Tibial nerve (tissue), 4 donors: ENCODE results near the gene NHLRC4. TPM values are rescaled to one million over a fixed set of nuclear protein-coding genes. Genes with fewer than 3 reads are reported as not detected.

Source experiments
- DNase-seq, 2 donors: peaks; one replicate each; pipeline ENCODE4 v3.0.0-alpha.2; 2019; ENCODE audit warnings: low spot score in 2 of 2
- H3K27ac ChIP-seq, 4 donors: fragments of 200-600 bp; sonication (generic) in 3 of 4; one replicate each; pipeline ENCODE4 v1.5.1; 2017 to 2019; ENCODE audit warnings: mild to moderate bottlenecking in 1 of 4
- H3K27me3 ChIP-seq, 2 donors: fragments of 200-600 bp; sonication (generic) in 1 of 2; one replicate each; pipeline versions ENCODE4 v1.5.1 to v1.6.0; 2017 to 2019
- H3K36me3 ChIP-seq, 3 donors: fragments of 200-600 bp; sonication (generic); one replicate each; pipeline ENCODE4 v1.5.1; 2018 to 2019
- H3K4me1 ChIP-seq, 4 donors: fragments of 200-600 bp; sonication (generic) in 3 of 4; one replicate each; pipeline ENCODE4 v1.5.1; 2017 to 2019
- H3K4me3 ChIP-seq, 4 donors: fragments of 200-600 bp; sonication (generic) in 3 of 4; one replicate each; pipeline ENCODE4 v1.5.1; 2017 to 2019; ENCODE audit warnings: mild to moderate bottlenecking in 1 of 4, moderate library complexity in 1 of 4
- H3K9me3 ChIP-seq, 4 donors: fragments of 200-600 bp; sonication (generic) in 3 of 4; one replicate each; pipeline ENCODE4 v1.5.1; 2017 to 2019
- CTCF ChIP-seq, 5 experiments: fragments of 200-600 bp in 3 of 5; fragments of 450-650 bp in 2 of 5; sonication (generic) in 3 of 5; IDR thresholded peaks; one replicate each; pipeline ENCODE4 v1.5.1; 2016 to 2019; ENCODE audit warnings: antibody characterized with exemption in 5 of 5, mild to moderate bottlenecking in 3 of 5, moderate library complexity in 2 of 5
- EP300 ChIP-seq, 2 donors: sonication (generic); formaldehyde crosslinking; IDR thresholded peaks; one replicate each; pipeline ENCODE4 v1.6.1; 2017; ENCODE audit warnings: antibody characterized with exemption in 2 of 2, mild to moderate bottlenecking in 1 of 2
- POLR2A ChIP-seq, 2 donors: fragments of 450-650 bp; IDR thresholded peaks; one replicate each; pipeline ENCODE4 v1.6.1; 2017; ENCODE audit warnings: antibody characterized with exemption in 2 of 2, mild to moderate bottlenecking in 2 of 2, moderate library complexity in 2 of 2
- WGBS, 2 donors: methylation state at CpG; one replicate each; pipeline ENCODE4 v1.1.5; 2018; 5-methylcytosine and 5-hydroxymethylcytosine counted together
- total RNA-seq, 4 donors: library from RNA; depleted of rRNA; stranded (reverse); fragments of >200 nt; gene quantifications; one replicate each; pipeline ENCODE4 v1.1.0, GENCODE V29; 2016

The NHLRC4 gene
- 1 to 10 TPM in 3 of 4 donors, under 1 TPM in 1; 0.98 to 5.2 (median 1.9) TPM for total RNA-seq

DNA sequence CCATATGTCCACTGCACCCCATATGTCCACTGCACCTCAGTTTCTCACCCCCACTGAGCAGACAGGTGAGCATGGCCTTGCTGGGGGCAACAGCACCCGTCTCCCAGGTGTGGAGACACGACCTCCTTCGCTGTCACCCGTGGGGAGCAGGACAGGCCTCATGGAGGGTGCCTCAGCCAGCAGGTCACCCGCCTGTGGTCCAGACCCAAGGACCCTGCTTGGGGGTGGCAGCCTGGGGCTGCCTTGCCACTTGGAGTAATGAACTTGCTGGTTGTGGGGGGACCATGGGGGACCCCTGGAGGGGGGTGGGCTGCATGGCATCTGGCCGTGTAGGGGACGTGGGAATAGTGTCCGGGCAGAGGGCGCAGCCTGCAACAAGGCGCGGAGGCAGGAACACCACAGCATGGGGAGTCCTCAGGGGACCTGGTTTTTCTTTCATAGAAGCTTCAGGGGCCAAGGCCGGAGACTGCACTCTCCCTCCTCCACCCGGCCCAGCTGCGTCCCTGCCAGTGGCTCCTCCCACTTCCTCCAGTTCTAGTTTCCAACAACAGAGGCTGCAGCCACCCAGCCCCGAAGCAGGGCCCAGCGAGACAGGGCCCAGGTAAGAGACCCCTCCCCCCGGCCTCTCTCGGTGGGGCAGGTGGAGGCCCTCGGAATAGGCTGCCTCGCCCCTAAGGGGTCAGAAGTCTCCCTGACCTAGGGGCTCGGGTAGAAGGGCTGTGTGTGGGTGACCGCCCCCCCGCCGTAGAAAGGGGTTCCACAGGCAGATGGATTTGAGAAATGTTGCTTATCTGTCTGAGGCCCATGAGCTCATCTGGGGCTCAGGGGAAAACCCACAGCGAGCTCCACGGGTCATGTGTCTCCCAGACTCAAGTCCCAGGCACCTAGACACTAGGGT is at the start of gene NHLRC4:
NHLRC4 (plus strand) TSS at position 531 of the 898 bp plus-strand sequence. CDS start 1,043 bp downstream, outside the sequence.
- Histone ChIP-seq H3K4me1 (peaks cover 0 to 61% (median 28%) of the 10 kb centered on the region in 4 donors), H3K36me3 (no peaks in the 10 kb centered on the region), H3K27ac (peak within 1 kb of the TSS in 3 of 4 donors; percentile 59 to 66 (median 60)), H3K4me3 (peak within 1 kb of the TSS; percentile 5 to 44 (median 30)), H3K9me3 (no peaks in the 10 kb centered on the region), H3K27me3 (peaks cover 0 to 19% of the 10 kb centered on the region in 2 donors)
- peak; percentile 51 to 65 for DNase-seq
- 22 to 27% methylated on average over 12 to 20 of the region's 26 CpGs for WGBS, 2 donors
- TF ChIP-seq POLR2A (IDR thresholded peaks at IDR 0.05) (no peak), CTCF (IDR thresholded peaks at IDR 0.05) (no peak), EP300 (IDR thresholded peaks at IDR 0.05) (no peak)

GRCh38 chr16:518858-519257 is 47.9 kb upstream of the NHLRC4 start:
- no peak for DNase-seq
- Histone ChIP-seq H3K36me3 (peaks cover 0 to 79% (median 0%) of the 10 kb centered on the region in 3 donors), H3K9me3 (no peaks in the 10 kb centered on the region), H3K27ac (no peak overlapping the region), H3K4me1 (no peaks in the 10 kb centered on the region), H3K4me3 (no peak overlapping the region), H3K27me3 (no peaks in the 10 kb centered on the region)
- TF ChIP-seq CTCF (IDR thresholded peaks at IDR 0.05) (no peak), EP300 (IDR thresholded peaks at IDR 0.05) (no peak), POLR2A (IDR thresholded peaks at IDR 0.05) (no peak)
- WGBS, 2 donors: 68 to 84% methylated on average over 2 to 9 of the region's 9 CpGs

- no peak for TF ChIP-seq EP300 (IDR thresholded peaks at IDR 0.05)
- no peak for TF ChIP-seq POLR2A (IDR thresholded peaks at IDR 0.05)
- no peak for TF ChIP-seq CTCF (IDR thresholded peaks at IDR 0.05)
- peaks cover 0 to 73% (median 0%) of the 10 kb centered on the region in 3 donors for H3K36me3 ChIP-seq
- no peaks in the 10 kb centered on the region for H3K9me3 ChIP-seq
- no peaks in the 10 kb centered on the region for H3K4me1 ChIP-seq
- H3K27me3 ChIP-seq: no peaks in the 10 kb centered on the region
- no peak overlapping the region for H3K27ac ChIP-seq
- 93 to 94% methylated on average over 18 of the region's 19 CpGs for WGBS, 2 donors
- no peak overlapping the region for H3K4me3 ChIP-seq
- DNase-seq: no peak
Measured at GRCh38 chr16:519425-519824, 47.4 kb upstream of the NHLRC4 start.

- H3K27ac ChIP-seq: no peak overlapping the region
- H3K4me3 ChIP-seq: no peak overlapping the region
- H3K27me3 ChIP-seq: no peaks in the 10 kb centered on the region
- TF ChIP-seq POLR2A (IDR thresholded peaks at IDR 0.05): no peak
- TF ChIP-seq EP300 (IDR thresholded peaks at IDR 0.05): no peak
- TF ChIP-seq CTCF (IDR thresholded peaks at IDR 0.05): no peak
- DNase-seq: no peak
- peaks cover 0 to 67% (median 0%) of the 10 kb centered on the region in 3 donors for H3K36me3 ChIP-seq
- peaks cover 0 to 3% (median under 1%) of the 10 kb centered on the region in 4 donors for H3K4me1 ChIP-seq
- no peaks in the 10 kb centered on the region for H3K9me3 ChIP-seq
- WGBS, 2 donors: 91 to 93% methylated on average over 27 to 28 of the region's 35 CpGs
Measured at GRCh38 chr16:519841-520687, 46.7 kb upstream of the NHLRC4 start.
